Neural progenitor cell (in vitro differentiated cells): ENCODE results near the gene AATK.

ENCODE experiments used
- CTCF ChIP-seq: fragments of 200-600 bp; sonication (generic); IDR thresholded peaks from 2 replicates; pipeline ENCODE4 v1.5.1; 2017; ENCODE audit warnings: antibody characterized with exemption, mild to moderate bottlenecking
- EZH2 ChIP-seq: fragments of 200-600 bp; sonication (generic); IDR thresholded peaks from 2 replicates; pipeline ENCODE4 v1.6.1; 2017; ENCODE audit warnings: antibody characterized with exemption, mild to moderate bottlenecking, moderate library complexity
- EZH2phosphoT487 ChIP-seq: fragments of 200-600 bp; sonication (generic); IDR thresholded peaks from 2 replicates; pipeline ENCODE4 v1.6.1; 2017; ENCODE audit warnings: antibody characterized with exemption

- TF ChIP-seq CTCF (no peak), EZH2phosphoT487 (no peak), EZH2 (no peak)
Measured at GRCh38 chr17:81116704-81117103, 49.3 kb downstream of the AATK start.
